Osteocyte (in vitro differentiated cells): Measurements from ENCODE around the gene AKAP6. TPM values are rescaled to one million over a fixed set of nuclear protein-coding genes. Genes with fewer than 3 reads are reported as not detected.

Source experiments
- DNase-seq: peaks from one replicate; pipeline ENCODE4 v3.0.0; 2021; ENCODE audit warnings: mixed read lengths; ENCODE audit not compliant: unreplicated experiment; ENCODE audit errors: extremely low spot score
- H3K27ac Mint-ChIP-seq: one replicate; pipeline ENCODE4 v1.8.0; 2021; ENCODE audit warnings: mild to moderate bottlenecking, mixed read lengths; ENCODE audit not compliant: unreplicated experiment
- H3K27me3 Mint-ChIP-seq: one replicate; pipeline ENCODE4 v1.8.0; 2021; ENCODE audit warnings: mixed read lengths; ENCODE audit not compliant: unreplicated experiment
- H3K36me3 Mint-ChIP-seq: one replicate; pipeline ENCODE4 v1.8.0; 2021; ENCODE audit warnings: mixed read lengths; ENCODE audit not compliant: unreplicated experiment
- H3K4me1 Mint-ChIP-seq: one replicate; pipeline ENCODE4 v1.8.0; 2021; ENCODE audit warnings: mixed read lengths; ENCODE audit not compliant: unreplicated experiment
- H3K4me3 Mint-ChIP-seq: one replicate; pipeline ENCODE4 v1.8.0; 2021; ENCODE audit warnings: mild to moderate bottlenecking, moderate library complexity, mixed read lengths; ENCODE audit not compliant: unreplicated experiment
- H3K9me3 Mint-ChIP-seq: one replicate; pipeline ENCODE4 v1.8.0; 2021; ENCODE audit warnings: mixed read lengths; ENCODE audit not compliant: unreplicated experiment
- total RNA-seq: library from RNA; stranded (reverse); gene quantifications from 2 replicates; pipeline ENCODE4 v1.2.1, GENCODE V29; 2021
- TF ChIP-seq, protein P1 (sequence below): fragments of 200-600 bp; sonication (generic); IDR thresholded peaks from 2 replicates; pipeline ENCODE4 v1.5.0; 2021; ENCODE audit warnings: antibody characterized with exemption, mild to moderate bottlenecking, moderate library complexity

AKAP6 gene
- total RNA-seq, 1 donor from 2014 or later: 4.1 TPM

DNA sequence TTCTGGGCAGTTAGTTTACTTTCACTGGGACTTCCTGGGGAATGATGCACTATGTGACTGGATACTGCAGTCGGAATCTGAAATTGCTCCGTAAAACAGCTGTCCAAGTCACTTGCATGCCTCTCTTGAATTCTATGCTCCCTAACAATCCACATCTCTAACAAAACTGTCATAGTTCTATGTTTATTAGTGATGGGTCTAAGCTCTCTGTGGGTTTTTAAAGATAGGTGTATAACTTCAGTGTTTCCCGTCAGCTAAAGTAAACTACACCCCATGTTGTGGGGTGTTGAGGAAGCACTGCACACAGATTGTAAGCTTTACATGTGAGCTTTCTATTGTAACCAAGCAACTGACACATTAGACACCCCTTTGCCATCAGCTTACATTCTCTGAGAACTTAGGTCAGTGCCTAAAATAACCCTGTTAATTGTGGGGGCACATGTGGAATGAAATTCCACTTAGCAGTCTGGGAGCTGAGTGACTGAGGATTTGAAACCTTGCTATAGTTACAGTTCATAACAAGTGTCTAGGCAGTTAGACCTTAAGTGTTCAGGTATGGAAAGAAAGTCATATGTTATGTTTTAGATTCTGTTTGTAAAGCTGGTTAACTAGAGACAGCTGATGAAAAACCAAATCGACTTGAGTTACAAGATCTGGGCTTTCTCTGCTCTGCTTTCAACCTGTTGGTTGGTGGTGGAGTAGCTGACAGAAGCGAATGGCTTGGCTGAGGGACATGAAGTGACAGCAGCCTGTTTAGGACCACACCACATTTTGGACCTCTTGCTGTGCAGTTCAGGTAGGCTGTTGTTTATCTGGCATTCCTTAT lies 165.7 kb downstream of the AKAP6 start:
- DNase-seq: no peak
- Mint-ChIP-seq H3K27me3 (no peaks in the 10 kb centered on the region), H3K27ac (no peak overlapping the region), H3K4me1 (peaks cover 6% of the 10 kb centered on the region), H3K4me3 (no peak overlapping the region), H3K9me3 (no peaks in the 10 kb centered on the region), H3K36me3 (no peaks in the 10 kb centered on the region)
- TF ChIP-seq, protein P1, sequence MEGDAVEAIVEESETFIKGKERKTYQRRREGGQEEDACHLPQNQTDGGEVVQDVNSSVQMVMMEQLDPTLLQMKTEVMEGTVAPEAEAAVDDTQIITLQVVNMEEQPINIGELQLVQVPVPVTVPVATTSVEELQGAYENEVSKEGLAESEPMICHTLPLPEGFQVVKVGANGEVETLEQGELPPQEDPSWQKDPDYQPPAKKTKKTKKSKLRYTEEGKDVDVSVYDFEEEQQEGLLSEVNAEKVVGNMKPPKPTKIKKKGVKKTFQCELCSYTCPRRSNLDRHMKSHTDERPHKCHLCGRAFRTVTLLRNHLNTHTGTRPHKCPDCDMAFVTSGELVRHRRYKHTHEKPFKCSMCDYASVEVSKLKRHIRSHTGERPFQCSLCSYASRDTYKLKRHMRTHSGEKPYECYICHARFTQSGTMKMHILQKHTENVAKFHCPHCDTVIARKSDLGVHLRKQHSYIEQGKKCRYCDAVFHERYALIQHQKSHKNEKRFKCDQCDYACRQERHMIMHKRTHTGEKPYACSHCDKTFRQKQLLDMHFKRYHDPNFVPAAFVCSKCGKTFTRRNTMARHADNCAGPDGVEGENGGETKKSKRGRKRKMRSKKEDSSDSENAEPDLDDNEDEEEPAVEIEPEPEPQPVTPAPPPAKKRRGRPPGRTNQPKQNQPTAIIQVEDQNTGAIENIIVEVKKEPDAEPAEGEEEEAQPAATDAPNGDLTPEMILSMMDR: no peak

DNA sequence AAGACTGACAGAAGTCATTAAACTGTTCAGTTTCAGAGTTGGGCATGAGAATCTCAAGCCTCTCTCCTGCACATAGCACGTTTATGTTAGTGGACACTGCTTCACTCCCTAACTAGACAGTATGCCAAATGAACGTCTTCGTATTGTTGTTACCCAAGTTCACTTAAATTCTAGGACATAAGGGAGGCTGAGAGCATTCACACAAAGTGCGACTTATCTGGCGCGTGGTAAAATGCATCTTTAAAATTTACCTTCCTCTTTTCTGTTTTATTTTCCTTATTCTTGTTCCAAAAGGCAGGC lies 166.3 kb downstream of the AKAP6 start:
- Mint-ChIP-seq H3K4me1 (peaks cover 6% of the 10 kb centered on the region), H3K4me3 (no peak overlapping the region), H3K36me3 (no peaks in the 10 kb centered on the region), H3K27me3 (no peaks in the 10 kb centered on the region), H3K27ac (no peak overlapping the region), H3K9me3 (no peaks in the 10 kb centered on the region)
- TF ChIP-seq, protein P1: no peak
- DNase-seq: no peak

DNA sequence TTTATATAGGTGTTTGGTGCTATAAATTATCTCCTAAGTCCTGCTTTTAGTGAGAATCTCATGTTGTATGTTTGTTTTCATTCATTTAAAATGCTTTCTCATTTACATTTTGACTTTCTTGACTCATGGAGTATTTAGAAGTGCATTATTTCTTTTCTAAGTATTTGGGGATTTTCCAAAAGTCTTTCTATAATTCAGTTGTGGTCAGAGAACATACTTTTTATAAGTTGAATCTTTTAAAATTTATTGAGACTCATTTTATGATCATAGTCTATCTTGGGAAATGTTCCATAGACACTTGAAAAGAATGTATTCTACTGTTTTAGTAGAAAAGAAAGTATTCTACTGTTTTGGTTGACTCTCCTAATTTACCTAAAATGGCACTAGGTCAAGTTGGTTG lies 168.2 kb downstream of the AKAP6 start:
- Mint-ChIP-seq H3K4me1 (peaks cover 6% of the 10 kb centered on the region), H3K27ac (no peak overlapping the region), H3K36me3 (no peaks in the 10 kb centered on the region), H3K9me3 (no peaks in the 10 kb centered on the region), H3K27me3 (no peaks in the 10 kb centered on the region), H3K4me3 (no peak overlapping the region)
- DNase-seq: no peak
- TF ChIP-seq, protein P1: no peak

DNA sequence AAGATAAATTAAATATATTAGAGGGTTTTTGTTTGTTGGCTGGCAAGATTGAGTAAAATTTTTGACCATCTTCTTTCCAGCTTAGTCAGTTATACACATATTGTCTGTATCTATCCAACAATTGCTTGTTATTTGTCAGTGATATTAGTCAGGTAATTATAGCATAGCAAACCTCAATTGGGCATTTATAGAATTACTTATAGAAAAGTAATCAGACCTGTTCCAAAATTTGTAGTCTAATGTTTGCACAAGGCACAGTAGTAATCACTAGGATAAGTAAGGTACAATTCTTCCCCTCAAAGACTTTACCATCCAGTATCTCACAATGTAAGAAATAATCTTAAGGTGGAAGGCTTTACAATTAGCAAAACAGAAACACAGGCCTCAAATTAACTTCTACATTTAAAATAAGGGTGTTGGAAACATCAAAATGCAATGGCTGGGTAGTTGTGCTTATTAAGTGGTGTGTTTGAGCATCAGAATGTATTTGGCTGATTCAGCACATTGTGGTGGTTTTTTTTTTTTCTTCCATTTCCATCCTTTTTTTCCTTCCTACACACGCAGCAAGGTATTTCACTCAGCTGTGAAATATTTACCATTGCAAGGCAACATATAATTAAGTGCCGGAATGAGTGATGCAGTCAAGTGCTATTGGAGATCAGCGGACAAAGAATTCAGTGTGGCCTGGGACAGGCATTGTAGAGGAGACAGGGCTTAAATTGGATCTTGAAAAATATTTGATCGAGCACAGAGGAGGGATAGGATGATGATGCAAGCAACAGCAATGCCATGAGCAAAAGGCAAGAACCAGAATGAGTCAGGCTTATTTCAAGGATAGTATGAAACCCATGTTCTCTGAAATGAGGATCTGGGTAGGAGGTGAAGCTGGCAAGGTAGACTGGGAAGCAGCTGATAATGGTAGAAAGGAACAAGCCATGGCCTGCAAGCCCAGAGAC lies 178.2 kb downstream of the AKAP6 start:
- no peaks in the 10 kb centered on the region for H3K27me3 Mint-ChIP-seq
- H3K9me3 Mint-ChIP-seq: no peaks in the 10 kb centered on the region
- DNase-seq: no peak
- no peaks in the 10 kb centered on the region for H3K36me3 Mint-ChIP-seq
- H3K4me1 Mint-ChIP-seq: peaks cover 42% of the 10 kb centered on the region
- TF ChIP-seq, protein P1: no peak
- H3K4me3 Mint-ChIP-seq: no peak overlapping the region
- peak overlapping the region; percentile 95 for H3K27ac Mint-ChIP-seq

DNA sequence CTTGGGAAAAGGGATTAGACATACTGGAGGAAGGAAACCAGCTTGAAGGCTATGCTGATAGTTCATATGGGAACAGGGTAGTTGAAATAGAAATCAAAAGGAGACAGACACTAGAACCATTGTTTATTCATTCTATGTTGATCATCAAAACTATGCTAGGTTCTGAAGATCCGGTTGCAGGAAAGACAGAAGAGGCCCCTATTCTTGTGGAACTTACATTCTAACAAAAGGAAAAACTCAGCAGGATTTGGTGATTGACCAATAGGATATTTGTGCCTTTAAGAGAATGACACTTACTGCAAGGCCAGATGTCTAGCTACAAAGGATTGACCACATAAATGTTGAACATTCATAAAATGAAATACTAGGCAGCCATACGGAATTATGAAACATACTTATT lies 179.2 kb downstream of the AKAP6 start:
- Mint-ChIP-seq H3K4me3 (no peak overlapping the region), H3K9me3 (no peaks in the 10 kb centered on the region), H3K4me1 (peaks cover 52% of the 10 kb centered on the region), H3K36me3 (no peaks in the 10 kb centered on the region), H3K27me3 (no peaks in the 10 kb centered on the region), H3K27ac (peak overlapping the region; percentile 95)
- DNase-seq: no peak
- TF ChIP-seq, protein P1: no peak
